NCI-H526 (cell line): ENCODE data around the gene TATDN2.
"Not testable (repeated sequence)": the region's sequence is repeated elsewhere in the genome, so short reads cannot be mapped to it uniquely, and the experiment has no call there.

Source experiments
- DNase-seq, 2 experiments: peaks; one replicate each; lab custom pipeline; 2025; lab: John Stamatoyannopoulos, UW

TATDN2 gene

DNA sequence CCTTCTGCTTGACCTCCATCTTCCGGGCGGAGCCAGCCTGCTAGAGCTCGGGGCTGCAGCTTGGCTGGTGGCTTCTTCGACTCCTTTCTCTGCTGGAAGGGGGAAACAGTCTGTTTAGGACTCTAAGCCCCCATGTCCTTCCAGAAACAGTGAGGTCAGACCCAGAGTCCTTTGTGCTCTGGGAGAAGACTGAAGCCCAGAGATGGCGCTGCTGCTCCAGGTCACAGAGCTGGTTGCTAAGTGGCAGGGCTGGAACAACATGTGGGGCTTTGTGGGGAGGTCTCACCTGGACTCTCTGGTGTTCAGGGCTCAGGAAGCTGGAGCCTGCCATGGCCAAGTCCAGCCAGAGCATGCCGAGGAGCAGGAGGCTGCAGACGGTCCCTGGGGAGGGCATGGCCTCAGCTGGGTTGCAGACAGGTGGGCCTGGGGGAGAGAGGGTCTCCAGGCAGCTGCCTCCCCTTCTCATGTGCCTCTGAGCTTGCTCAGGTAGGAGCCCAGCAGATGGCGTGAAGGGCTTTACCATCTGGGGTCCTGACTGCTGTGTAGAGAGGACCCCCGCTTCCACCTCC lies 41.6 kb downstream of the TATDN2 start:
- DNase-seq, result peak in 1 of 2 experiments; percentile 32

DNA sequence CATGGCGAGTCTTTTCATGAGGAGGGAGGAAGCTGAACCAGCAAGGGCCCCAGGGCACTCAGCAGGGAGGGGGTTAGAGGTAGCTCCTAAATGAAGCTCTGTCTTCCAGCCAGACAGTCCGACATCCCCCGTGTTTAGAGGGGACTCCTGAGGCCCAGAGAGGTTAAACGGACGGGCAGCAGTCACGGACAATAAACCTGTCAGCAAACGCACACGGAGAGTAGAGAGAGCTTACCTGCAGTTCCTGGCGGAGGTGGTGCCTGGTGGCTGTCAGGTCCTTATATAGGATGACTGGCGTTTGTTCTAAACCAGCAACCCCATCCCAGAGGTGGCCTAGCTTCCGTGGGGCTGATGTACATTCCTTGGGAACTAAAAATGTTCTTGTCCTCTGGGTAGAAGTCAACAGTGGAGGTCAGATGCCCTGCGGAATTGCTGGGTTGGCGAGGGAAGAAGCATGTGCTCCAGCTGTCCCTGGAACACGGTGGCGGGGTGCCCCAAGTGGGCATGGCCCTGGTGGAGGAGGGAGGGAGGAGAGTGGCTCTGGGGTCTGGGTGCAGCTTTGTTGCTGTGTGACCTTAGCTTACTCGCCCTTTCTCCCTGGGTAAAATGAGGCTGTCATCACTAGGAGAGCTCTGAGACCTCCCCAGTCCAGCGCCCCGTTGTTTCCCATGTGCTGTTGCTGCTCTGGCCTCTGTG lies 42.4 kb downstream of the TATDN2 start:
- DNase-seq, result peak in 1 of 2 experiments; percentile 17

DNA sequence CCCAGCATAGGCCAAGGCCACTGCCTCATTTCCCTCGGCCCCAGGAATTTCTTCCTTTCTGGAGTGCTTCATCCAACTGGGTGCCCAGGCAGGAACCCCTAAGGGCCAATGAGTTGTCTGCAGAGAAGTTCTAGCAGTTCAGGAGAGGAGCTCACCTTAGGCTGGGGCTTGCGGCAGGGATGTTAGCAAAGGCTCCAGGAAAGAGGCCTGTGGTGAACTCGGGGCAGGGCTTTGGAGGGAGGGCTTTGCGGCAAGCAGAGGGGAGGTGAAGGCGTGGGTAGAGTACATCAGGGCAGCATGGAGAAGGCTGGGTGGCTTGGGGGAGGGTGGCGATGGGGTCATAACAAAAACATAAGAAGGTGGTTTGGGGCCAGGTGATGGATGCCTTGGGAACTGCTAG lies 43.4 kb downstream of the TATDN2 start:
- DNase-seq, result no peak

DNA sequence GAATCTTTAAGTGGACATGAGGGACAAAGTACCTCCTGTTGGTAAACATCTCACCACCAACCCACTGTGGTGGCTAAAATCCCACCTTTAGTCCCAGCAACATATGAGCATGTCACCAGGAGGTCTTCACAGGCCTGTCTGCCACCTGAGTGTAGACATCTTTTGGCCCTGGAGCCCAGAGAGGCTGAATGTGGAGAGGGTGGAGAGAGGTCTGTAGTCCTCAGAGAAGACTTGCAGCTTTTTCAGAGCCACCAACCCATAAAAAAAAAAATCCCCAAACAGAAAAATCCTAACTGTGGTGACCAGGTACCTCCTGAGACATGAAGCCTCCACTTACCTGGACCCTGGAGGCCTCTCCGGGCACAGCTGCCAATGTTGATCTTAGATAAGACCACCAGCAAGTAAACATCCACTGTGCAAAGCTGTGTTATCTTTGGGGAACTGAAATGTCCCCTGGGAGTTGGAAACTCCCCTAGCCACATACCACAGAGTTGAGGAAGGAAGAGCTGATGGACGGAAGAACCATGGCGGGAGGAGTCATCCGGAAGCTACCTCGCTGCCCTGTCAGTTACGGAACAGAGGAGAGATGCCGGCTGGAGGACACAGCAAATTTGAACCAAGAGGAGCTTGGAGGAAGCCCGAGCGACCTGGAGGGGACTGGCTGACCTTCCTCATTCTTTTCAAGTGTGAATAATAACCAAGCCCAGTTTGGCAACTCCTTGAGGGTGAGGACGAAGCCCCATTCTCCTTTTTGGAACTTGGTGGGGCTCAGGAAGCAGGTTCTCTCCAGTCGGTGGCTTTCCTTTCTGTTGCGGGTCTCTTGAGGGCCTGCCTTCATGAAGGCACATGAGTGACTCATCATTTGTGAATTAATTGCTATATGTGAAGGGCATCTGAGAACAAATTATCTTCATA lies 44.5 kb downstream of the TATDN2 start, which contains the start of gene GHRL:
Gene GHRL (minus strand): TSS at position 443 of the 915 bp plus-strand sequence. CDS start 2,767 bp downstream, outside the sequence.
- DNase-seq, result no peak

DNA sequence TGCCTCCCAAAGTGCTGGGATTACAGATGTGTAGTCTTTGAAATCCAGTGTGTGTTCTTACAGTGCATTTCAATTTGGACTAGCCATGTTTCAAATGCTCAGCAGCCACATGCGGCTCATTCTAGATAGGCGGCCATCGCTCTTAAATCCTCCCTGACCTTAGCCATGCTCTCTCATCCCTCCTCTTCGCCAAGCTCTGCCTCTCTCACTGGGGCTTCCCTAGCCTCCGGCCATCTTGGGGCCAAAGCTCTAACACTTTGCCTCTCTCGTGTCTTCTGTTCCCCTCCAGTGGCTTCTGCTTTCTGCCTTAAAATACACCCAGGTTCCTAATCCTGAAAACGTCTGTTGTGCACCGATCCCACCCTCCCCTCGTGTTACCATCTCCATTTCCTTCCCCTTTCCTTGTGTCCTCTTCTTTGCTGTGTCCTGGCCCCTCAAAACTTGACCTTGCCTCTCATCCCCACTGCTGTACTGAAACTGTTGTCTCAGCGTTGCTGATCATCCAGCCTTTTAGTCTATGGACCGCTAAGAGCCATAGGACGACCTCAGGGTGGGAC lies 45.8 kb downstream of the TATDN2 start:
- no peak for DNase-seq

DNA sequence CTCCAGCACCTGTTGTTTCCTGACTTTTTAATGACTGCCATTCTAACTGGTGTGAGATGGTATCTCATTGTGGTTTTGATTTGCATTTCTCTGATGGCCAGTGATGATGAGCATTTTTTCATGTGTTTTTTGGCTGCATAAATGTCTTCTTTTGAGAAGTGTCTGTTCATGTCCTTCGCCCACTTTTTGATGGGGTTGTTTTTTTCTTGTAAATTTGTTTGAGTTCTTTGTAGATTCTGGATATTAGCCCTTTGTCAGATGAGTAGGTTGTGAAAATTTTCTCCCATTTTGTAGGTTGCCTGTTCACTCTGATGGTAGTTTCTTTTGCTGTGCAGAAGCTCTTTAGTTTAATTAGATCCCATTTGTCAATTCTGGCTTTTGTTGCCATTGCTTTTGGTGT lies 49.8 kb downstream of the TATDN2 start:
- DNase-seq, result not testable (repeated sequence)

DNA sequence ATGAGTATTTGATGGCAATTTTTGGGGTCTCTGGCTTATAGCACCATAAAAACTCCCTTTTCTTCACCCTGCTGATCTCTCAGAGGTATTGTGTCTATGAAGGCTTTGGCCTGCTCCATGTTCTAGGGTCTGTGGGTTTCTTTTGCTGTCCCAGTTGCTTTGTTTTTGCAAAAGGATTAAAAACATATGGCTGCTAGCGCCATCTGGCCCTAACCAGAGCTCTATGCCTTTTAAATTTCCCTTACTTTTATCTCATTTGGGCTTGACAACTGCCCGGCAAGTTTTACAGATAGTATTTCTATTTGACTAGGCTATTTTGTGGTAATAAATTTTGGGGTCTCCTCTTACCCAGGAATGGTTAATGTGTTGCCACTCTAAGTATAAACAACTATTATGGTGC lies 50.9 kb downstream of the TATDN2 start:
- no peak for DNase-seq

DNA sequence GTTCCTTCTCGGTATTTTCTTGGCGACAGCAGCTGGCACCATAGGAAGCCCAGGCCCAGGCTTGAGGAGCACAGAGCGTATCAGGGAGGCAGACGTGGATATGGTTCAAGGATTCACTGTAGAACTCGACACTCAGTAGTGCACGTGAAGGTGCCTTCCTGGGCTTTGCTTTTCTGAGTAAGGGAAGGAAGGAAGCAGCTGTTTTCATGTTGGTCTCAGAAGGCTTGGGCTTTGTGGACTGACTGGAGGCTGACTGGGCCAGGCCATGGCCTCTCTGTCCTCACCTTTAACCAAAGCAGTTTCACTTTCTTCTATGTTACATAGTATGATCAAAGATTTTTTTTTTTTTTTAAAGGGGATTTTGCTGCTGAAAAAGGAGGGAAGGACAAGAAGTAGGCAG lies 51.4 kb downstream of the TATDN2 start:
- no peak for DNase-seq

DNA sequence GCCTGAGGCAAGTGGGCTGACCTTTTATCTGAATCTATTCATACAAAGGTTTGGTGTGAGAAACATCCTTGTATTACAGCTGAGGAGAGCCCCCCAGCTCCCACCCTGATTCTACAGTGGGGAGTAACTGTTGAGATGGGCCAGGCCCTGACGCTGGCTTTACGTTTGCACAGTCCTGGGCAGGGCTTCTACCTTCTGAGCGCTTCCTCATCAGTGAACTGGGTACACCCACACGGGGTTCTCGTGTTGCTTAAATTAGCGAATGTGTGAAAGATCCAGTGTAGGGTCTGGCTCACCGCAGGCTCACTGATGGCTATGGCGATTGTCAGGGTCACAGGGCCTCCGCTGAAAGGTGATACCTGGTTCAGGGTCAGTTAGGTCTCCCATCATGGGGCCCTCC lies 51.8 kb downstream of the TATDN2 start:
- DNase-seq, result no peak

DNA sequence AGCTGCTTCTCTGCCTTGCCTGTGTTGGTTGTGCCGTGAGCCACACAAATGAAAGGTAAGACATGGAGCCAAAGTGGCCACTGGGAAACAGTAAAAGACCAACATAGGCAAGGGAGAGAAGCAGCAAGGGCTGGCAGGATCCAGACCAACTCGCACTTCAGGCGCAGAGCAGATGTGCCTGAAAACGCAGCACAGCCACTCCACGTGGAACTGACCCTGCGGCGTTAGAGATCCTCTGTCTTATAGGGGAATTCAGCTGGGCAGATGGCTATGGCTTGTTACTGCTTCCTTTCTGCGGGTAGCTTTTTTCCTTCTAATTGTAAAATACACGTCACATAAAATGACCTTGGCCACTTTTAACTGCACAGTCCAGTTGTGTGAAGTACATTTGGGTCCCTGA lies 54.8 kb downstream of the TATDN2 start:
- DNase-seq, result no peak

DNA sequence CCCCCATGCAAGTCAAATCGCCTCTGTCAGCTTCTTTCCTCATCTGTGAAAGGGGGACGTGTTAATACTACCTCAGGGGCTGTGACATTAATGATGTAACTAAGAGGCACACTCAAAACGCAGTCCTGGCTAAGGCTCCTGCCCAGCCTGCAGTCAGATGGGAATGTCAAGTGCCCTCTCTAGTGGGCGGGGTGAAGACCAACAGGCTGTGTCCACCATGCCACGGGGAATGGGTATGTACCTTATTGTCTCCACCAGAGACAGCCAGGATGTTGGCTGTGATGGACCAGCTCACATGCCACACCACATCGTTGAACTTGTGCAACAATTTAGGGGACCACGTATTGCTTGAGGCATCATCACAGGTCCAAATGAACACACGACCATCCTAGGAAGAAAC lies 55.5 kb downstream of the TATDN2 start:
- DNase-seq, result no peak

DNA sequence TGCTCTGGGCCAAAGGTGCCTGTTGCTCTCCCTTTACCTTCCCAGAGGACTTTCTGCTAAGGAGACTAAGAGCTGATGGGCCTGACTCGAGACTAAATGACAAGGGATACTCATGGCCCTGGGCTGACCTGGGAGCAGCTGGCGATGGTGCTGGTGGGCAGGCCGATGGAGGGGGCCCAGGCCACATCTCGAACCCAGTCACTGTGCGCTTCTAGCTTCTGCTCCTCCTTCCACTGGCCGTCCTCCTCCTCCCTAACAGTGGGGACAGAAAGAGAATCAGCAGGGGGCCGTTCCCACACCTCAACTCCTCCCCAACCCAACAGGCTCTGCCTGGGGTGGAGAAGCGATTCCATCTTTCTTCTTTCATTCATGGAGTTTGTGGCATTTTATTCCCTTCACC lies 56.6 kb downstream of the TATDN2 start:
- DNase-seq, result no peak

DNA sequence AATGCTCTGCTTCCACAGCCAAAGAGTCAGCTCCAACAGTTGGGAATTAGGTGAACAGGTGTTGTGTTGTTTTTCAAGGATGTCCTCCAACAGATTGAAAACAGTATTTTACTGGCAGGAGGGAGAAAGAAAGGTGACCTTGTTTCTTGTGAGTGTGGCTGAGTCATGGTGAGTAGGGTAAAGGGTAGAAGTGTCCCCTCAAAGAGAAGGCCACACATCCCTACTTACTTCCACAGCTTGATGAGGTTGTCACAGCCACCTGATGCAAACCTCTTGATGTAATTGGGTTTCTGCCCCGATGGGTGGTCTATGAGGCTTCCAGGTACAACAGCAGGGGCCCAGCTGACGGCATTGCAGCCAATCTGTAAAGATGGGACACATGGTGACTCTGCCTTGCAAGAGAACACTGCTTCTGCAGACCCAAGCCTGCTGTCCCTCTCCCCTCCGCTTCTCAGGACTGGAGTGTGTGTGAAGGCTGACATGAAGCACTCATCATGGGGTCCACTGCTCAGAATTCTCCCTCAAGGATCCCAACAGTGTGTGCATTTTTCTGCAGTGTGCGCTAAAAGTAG lies 57.2 kb downstream of the TATDN2 start:
- no peak for DNase-seq

DNA sequence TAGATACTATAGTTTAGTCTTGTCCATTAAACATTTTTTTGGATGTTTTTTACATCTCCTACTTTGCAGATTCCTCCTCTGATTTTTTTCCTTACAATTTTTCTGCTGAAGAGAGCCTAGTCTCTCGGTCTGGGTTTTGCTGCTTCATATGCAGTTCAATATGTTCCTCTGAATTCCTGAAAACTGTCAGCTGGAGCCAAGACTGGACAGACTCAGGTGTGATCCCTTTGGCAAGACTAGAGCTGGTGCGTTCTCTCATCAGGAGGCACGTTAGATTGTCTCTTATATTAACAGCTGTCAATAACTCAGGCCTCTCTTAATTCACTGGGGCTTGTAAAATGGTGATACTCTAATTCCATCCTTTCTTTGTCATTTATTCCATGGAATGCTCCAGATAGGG lies 57.9 kb downstream of the TATDN2 start:
- no peak for DNase-seq

DNA sequence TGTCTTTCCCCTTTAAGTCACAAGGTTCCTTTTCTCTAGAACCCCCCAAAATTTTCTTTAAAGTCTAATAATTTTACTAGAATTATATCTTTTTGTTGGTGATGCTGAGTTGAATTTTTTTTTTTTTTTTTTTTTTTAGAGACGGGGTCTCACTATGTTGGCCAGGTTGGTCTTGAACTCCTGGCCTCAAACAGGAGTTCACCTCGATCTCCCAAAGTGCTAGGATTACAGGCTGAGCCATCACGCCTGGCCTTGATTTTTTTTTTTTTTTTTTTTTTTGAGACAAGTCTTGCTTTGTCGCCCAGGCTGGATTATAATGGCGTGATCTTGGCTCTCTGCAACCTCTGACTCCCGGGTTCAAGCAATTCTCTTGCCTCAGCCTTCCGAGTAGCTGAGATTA lies 60.4 kb downstream of the TATDN2 start:
- DNase-seq, result no peak

DNA sequence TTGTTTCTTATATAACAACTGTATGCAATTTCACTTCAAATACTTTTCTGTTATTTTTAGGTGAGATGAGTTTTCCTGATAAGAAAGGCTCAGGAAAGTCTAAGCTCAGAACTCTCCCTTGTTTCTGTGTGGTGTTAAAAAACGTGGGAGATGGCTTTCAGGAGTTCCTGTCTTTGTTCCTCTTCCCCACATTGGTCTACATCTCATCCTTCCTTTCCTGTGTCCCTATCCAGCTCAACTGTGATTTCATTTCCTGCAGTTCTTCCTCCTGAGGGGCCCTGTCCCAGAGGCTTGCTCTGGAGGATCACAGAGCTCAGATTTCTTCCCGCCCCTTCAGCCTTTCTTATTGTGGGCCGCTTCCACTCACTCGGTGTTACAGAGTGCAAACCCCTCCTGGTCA lies 61.5 kb downstream of the TATDN2 start:
- no peak for DNase-seq

DNA sequence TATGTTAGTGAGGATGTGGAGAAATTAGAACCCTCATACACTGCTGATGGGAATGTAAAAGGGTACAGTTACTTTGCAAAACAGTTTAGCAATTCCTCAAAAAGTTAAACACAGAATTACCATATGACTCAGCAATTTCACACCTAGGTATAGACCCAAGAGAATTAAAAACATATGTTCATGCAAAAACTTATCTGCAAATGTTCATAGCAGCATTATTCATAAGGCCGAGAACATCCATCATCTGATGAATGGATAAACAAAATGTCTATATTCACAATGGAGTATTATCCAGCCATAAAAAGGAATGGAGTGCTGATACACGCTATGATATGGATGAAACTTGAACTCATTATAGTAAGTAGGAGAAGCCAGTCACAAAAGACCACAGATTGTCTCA lies 62.3 kb downstream of the TATDN2 start:
- DNase-seq, result no peak

DNA sequence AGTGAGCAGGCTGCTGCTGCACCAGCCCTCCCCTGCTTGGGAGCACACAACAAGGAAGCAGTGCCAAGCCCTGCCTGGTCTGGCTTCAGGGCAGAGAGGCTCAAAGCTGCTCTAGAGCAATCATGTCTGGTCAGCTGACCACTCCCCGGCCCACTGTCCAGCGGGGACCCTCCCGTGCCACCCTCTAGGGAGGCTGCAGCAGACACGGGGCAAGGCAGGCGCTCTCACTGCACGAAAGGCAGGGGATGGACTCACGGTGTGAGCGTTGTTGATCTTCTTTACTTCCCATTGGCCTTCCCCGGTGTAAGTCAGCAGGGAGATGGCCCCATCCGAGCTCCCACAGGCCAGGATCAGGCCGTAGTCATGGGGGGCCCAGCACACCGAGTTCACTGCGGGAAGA lies 63.5 kb downstream of the TATDN2 start:
- no peak for DNase-seq

DNA sequence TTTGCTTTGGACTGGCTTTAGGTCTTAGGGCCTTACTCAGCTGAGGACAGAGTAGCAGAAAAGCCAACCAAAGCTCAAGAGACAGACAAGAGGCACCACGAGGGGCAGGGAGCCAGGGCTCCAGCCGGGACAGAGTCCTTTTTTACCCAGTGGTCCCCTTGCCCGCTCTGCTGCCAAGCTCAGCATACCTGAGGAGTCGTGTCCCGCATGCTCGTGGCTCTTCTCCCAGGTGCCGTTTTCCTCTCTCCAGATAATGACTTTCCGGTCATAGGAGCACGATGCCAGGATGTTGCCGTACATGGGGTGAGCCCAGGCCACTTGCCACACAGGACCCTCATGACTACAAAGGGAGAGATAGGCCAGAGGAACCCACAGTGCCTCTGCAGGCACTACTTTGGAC lies 64.1 kb downstream of the TATDN2 start:
- no peak for DNase-seq

DNA sequence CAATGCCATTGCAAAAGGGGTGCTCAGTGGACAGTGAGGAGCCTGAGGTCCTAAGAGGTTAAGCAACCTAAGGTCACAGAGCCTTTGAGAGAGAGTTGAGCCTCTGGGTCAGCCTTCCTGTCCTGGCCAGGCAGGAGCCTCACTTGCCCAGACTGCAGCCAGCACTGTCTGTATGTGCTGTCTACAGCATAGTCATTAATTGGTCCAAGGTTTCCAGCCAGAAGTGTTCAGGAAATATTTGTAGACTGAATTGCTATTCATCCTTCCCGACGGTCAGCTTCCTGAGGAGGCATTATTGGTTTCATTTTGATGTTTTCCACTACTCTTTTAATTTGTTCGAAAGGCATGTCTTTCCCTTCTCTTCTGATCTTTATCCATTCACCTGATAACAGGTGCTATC lies 64.6 kb downstream of the TATDN2 start:
- no peak for DNase-seq

DNA sequence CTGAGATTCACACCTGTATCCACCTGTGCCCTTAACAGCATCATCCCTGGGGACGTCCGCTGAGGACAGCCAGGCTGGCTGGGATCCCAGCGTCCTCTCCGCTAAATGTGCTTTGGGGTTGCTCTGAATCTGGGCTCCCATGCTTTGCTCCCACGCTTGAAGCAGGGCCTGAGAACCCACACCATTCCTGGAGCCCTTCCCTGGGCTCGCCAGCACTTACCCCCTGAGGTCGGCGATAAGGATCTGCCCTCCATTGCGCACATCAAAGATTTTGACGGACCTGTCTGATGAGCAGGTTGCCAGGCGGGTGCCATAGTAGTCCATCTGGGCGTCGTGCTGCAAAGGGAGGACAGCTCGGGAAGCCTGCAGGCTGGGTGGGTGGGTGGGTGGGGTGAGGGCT lies 66.8 kb downstream of the TATDN2 start:
- no peak for DNase-seq

DNA sequence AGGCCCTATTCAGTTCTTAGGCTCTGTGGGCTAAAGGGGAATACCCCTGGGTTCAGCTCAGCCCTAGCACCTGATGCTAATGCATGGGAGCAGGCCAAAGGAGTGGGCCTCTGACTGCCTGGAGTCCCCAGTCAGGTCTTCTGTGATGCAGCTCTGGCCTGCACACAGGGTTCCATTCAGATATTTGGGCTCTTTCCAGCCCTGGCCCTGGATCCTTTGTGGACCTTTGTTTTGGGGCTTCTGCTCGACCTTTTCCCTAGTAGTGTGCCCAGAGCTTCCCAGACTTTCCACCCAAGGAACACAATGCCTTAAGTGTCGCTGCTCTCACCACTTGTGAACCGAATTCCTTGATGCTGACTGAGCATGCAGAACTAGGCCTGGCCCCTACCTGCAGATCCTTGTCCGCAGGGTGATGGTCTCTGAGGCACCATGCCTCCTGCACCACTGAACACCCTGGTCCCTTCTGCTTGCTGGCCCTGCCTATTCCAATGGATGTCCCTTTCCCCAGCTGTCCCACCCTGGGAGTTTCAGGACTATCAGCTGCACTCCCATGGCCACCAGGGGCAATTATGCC lies 67.6 kb downstream of the TATDN2 start:
- DNase-seq, result no peak
